PC-9 (cell line): ENCODE results near the gene ESR1.

Experiments used
- CTCF ChIP-seq: fragments of 200-600 bp; sonication (generic); conservative IDR thresholded peaks from 2 replicates; pipeline ENCODE4 v1.6.1; 2017; ENCODE audit warnings: mixed run types, antibody characterized with exemption, mild to moderate bottlenecking, moderate library complexity
- EZH2 ChIP-seq: fragments of 200-600 bp; sonication (generic); IDR thresholded peaks from 2 replicates; pipeline ENCODE4 v1.8.0; 2017; ENCODE audit warnings: antibody characterized with exemption, low read depth

- no peak for TF ChIP-seq CTCF
- TF ChIP-seq EZH2: no peak
Measured at GRCh38 chr6:151904631-151905030, 97.1 kb downstream of the ESR1 start.
